SK-N-SH treated with all-trans-retinoic acid at 6 μM for 48 hours (cell line): ENCODE data around the gene GSTT2B.
"Not testable (repeated sequence)": the region's sequence is repeated elsewhere in the genome, so short reads cannot be mapped to it uniquely, and the experiment has no call there.

Experiments used
- ATAC-seq: fragments of 200-7000 bp; cut with Tn5 transposase; 3 replicates; pipeline ENCODE4 v1.9.1; 2020; ENCODE audit warnings: mild to moderate bottlenecking, moderate library complexity
- ARNTL ChIP-seq: fragments of 450-650 bp; formaldehyde crosslinking; IDR thresholded peaks from 2 replicates; pipeline ENCODE4 v1.5.0; 2020; ENCODE audit warnings: low read depth, mild to moderate bottlenecking, moderate library complexity, borderline replicate concordance
- BACH2 ChIP-seq: fragments of 250-450 bp; sonication (Bioruptor Pico); IDR thresholded peaks from 2 replicates; pipeline ENCODE4 v1.9.0; 2021; ENCODE audit warnings: mild to moderate bottlenecking, borderline replicate concordance
- CREB5 ChIP-seq: fragments of 250-450 bp; sonication (Bioruptor Pico); IDR thresholded peaks from 2 replicates; pipeline ENCODE4 v1.5.1; 2020; ENCODE audit warnings: low read depth, mild to moderate bottlenecking, moderate library complexity
- CSDC2 ChIP-seq: fragments of 250-450 bp; sonication (Bioruptor Pico); IDR thresholded peaks from 2 replicates; pipeline ENCODE4 v1.5.0; 2020; ENCODE audit warnings: mild to moderate bottlenecking, moderate library complexity
- CSRNP3 ChIP-seq: fragments of 250-450 bp; sonication (Bioruptor Pico); IDR thresholded peaks from 2 replicates; pipeline ENCODE4 v1.5.1; 2021; ENCODE audit warnings: mild to moderate bottlenecking, moderate library complexity
- ESRRG ChIP-seq: fragments of 250-450 bp; sonication (Bioruptor Pico); IDR thresholded peaks from 2 replicates; pipeline ENCODE4 v1.6.1; 2021; ENCODE audit warnings: mild to moderate bottlenecking
- GLIS3 ChIP-seq: fragments of 250-450 bp; sonication (Bioruptor Pico); IDR thresholded peaks from 2 replicates; pipeline ENCODE4 v1.5.0; 2020; ENCODE audit warnings: mild to moderate bottlenecking, moderate library complexity
- ISL1 ChIP-seq: fragments of 250-450 bp; sonication (Bioruptor Pico); IDR thresholded peaks from 2 replicates; pipeline ENCODE4 v2.1.2; 2022; ENCODE audit warnings: mild to moderate bottlenecking, moderate library complexity
- OSR1 ChIP-seq: fragments of 250-450 bp; sonication (Bioruptor Pico); IDR thresholded peaks from 2 replicates; pipeline ENCODE4 v1.8.0; 2022; ENCODE audit warnings: moderate library complexity, mild to moderate bottlenecking, inconsistent platforms
- POU6F1 ChIP-seq: fragments of 250-450 bp; sonication (Bioruptor Pico); IDR thresholded peaks from 2 replicates; pipeline ENCODE4 v1.8.0; 2021; ENCODE audit warnings: low read depth, mild to moderate bottlenecking, moderate library complexity, borderline replicate concordance
- PPARA ChIP-seq: fragments of 250-450 bp; sonication (Bioruptor Pico); IDR thresholded peaks from 2 replicates; pipeline ENCODE4 v1.5.0; 2020; ENCODE audit warnings: mild to moderate bottlenecking, borderline replicate concordance
- RARB ChIP-seq: fragments of 250-450 bp; sonication (Bioruptor Pico); IDR thresholded peaks from 2 replicates; pipeline ENCODE4 v1.8.0; 2021; ENCODE audit warnings: mild to moderate bottlenecking, moderate library complexity
- SNAI2 ChIP-seq: fragments of 250-450 bp; sonication (Bioruptor Pico); IDR thresholded peaks from 2 replicates; pipeline ENCODE4 v1.5.0; 2020; ENCODE audit warnings: mild to moderate bottlenecking, moderate library complexity
- TCF4 ChIP-seq: fragments of 250-450 bp; sonication (Bioruptor Pico); IDR thresholded peaks from 2 replicates; pipeline ENCODE4 v1.8.0; 2021; ENCODE audit warnings: mild to moderate bottlenecking, moderate library complexity, borderline replicate concordance
- TOX ChIP-seq: fragments of 250-450 bp; sonication (Bioruptor Pico); IDR thresholded peaks from 2 replicates; pipeline ENCODE4 v1.8.0; 2021; ENCODE audit warnings: mild to moderate bottlenecking, moderate library complexity, borderline replicate concordance
- ZFP3 ChIP-seq: fragments of 250-450 bp; sonication (Bioruptor Pico); IDR thresholded peaks from 2 replicates; pipeline ENCODE4 v1.5.0; 2020; ENCODE audit warnings: mild to moderate bottlenecking, moderate library complexity
- ZFP30 ChIP-seq: fragments of 450-650 bp; formaldehyde crosslinking; IDR thresholded peaks from 2 replicates; pipeline ENCODE4 v1.5.0; 2022; ENCODE audit warnings: mild to moderate bottlenecking, moderate library complexity
- ZNF565 ChIP-seq: fragments of 450-650 bp; formaldehyde crosslinking; conservative IDR thresholded peaks from 2 replicates; pipeline ENCODE4 v1.5.0; 2020; ENCODE audit warnings: low read depth, mild to moderate bottlenecking, moderate library complexity
- ZNF70 ChIP-seq: fragments of 450-650 bp; formaldehyde crosslinking; IDR thresholded peaks from 2 replicates; pipeline ENCODE4 v1.5.0; 2020; ENCODE audit warnings: mild to moderate bottlenecking, moderate library complexity
- ZNF8 ChIP-seq: fragments of 450-650 bp; formaldehyde crosslinking; IDR thresholded peaks from 2 replicates; pipeline ENCODE4 v1.5.0; 2020; ENCODE audit warnings: mild to moderate bottlenecking, moderate library complexity
- TF ChIP-seq, protein P1 (sequence below): fragments of 250-450 bp; sonication (Bioruptor Pico); IDR thresholded peaks from 2 replicates; pipeline ENCODE4 v1.5.0; 2020; ENCODE audit warnings: mild to moderate bottlenecking, moderate library complexity
- TF ChIP-seq, protein P2 (sequence below): fragments of 250-450 bp; sonication (Bioruptor Pico); IDR thresholded peaks from 2 replicates; pipeline ENCODE4 v1.8.0; 2020; ENCODE audit warnings: mild to moderate bottlenecking, moderate library complexity, borderline replicate concordance

GSTT2B gene

GRCh38 chr22:23909296-23909898 lies 51.6 kb downstream of the GSTT2B start:
- TF ChIP-seq TOX (CRISPR knock-in tag), result no peak
- no peak for TF ChIP-seq CREB5 (CRISPR knock-in tag)
- TF ChIP-seq OSR1 (CRISPR knock-in tag), result no peak
- no peak for TF ChIP-seq CSDC2 (CRISPR knock-in tag)
- TF ChIP-seq GLIS3, result no peak
- no peak for TF ChIP-seq BACH2
- TF ChIP-seq, protein P1, sequence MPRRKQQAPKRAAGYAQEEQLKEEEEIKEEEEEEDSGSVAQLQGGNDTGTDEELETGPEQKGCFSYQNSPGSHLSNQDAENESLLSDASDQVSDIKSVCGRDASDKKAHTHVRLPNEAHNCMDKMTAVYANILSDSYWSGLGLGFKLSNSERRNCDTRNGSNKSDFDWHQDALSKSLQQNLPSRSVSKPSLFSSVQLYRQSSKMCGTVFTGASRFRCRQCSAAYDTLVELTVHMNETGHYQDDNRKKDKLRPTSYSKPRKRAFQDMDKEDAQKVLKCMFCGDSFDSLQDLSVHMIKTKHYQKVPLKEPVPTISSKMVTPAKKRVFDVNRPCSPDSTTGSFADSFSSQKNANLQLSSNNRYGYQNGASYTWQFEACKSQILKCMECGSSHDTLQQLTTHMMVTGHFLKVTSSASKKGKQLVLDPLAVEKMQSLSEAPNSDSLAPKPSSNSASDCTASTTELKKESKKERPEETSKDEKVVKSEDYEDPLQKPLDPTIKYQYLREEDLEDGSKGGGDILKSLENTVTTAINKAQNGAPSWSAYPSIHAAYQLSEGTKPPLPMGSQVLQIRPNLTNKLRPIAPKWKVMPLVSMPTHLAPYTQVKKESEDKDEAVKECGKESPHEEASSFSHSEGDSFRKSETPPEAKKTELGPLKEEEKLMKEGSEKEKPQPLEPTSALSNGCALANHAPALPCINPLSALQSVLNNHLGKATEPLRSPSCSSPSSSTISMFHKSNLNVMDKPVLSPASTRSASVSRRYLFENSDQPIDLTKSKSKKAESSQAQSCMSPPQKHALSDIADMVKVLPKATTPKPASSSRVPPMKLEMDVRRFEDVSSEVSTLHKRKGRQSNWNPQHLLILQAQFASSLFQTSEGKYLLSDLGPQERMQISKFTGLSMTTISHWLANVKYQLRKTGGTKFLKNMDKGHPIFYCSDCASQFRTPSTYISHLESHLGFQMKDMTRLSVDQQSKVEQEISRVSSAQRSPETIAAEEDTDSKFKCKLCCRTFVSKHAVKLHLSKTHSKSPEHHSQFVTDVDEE (CRISPR knock-in tag), result no peak
- no peak for TF ChIP-seq POU6F1 (CRISPR knock-in tag)
- no peak for TF ChIP-seq PPARA (CRISPR knock-in tag)
- TF ChIP-seq SNAI2 (CRISPR knock-in tag), result no peak
- no peak for TF ChIP-seq ZNF565 (CRISPR knock-in tag)
- no peak for TF ChIP-seq ZNF70
- TF ChIP-seq RARB, result no peak
- no peak for TF ChIP-seq TCF4 (CRISPR knock-in tag)
- TF ChIP-seq ZNF8 (CRISPR knock-in tag), result no peak
- TF ChIP-seq ISL1 (CRISPR knock-in tag), result no peak
- no peak for TF ChIP-seq ARNTL (CRISPR knock-in tag)
- TF ChIP-seq, protein P2, sequence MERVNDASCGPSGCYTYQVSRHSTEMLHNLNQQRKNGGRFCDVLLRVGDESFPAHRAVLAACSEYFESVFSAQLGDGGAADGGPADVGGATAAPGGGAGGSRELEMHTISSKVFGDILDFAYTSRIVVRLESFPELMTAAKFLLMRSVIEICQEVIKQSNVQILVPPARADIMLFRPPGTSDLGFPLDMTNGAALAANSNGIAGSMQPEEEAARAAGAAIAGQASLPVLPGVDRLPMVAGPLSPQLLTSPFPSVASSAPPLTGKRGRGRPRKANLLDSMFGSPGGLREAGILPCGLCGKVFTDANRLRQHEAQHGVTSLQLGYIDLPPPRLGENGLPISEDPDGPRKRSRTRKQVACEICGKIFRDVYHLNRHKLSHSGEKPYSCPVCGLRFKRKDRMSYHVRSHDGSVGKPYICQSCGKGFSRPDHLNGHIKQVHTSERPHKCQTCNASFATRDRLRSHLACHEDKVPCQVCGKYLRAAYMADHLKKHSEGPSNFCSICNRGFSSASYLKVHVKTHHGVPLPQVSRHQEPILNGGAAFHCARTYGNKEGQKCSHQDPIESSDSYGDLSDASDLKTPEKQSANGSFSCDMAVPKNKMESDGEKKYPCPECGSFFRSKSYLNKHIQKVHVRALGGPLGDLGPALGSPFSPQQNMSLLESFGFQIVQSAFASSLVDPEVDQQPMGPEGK (CRISPR knock-in tag), result no peak
- no peak for TF ChIP-seq ZFP3 (CRISPR knock-in tag)
- TF ChIP-seq, all 23 proteins: peak for 0
- no peak for ATAC-seq

- no peak for ATAC-seq
- no peak for TF ChIP-seq CSRNP3 (CRISPR knock-in tag)
- no peak for TF ChIP-seq POU6F1 (CRISPR knock-in tag)
- no peak for TF ChIP-seq CSDC2 (CRISPR knock-in tag)
- no peak for TF ChIP-seq TOX (CRISPR knock-in tag)
- TF ChIP-seq, protein P1 (CRISPR knock-in tag), result no peak
- no peak for TF ChIP-seq ZNF70
- TF ChIP-seq PPARA (CRISPR knock-in tag), result no peak
- no peak for TF ChIP-seq ARNTL (CRISPR knock-in tag)
- TF ChIP-seq CREB5 (CRISPR knock-in tag), result no peak
- no peak for TF ChIP-seq ZFP30
- no peak for TF ChIP-seq ESRRG (CRISPR knock-in tag)
- TF ChIP-seq BACH2, result no peak
- no peak for TF ChIP-seq OSR1 (CRISPR knock-in tag)
Observed at GRCh38 chr22:23908587-23909205, 52.3 kb downstream of the GSTT2B start.

DNA sequence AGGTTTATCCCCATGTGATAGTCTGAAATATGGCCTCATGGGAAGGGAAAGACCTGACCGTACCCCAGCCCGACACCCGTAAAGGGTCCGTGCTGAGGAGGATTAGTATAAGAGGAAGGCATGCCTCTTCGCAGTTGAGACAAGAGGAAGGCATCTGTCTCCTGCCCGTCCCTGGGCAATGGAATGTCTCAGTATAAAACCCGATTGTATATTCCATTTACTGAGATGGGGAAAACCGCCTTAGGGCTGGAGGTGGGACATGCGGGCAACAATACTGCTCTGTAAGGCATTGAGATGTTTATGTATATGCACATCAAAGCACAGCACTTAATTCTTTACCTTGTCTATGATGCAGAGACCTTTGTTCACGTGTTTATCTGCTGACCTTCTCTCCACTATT lies 53.6 kb downstream of the GSTT2B start:
- ATAC-seq, result not testable (repeated sequence)
